Ishikawa (cell line): ENCODE results near the gene IFNA5.

Experiments
- CEBPB ChIP-seq: IDR thresholded peaks from 2 replicates; pipeline ENCODE4 v1.6.1; 2012
- CREB1 ChIP-seq: IDR thresholded peaks from 2 replicates; pipeline ENCODE4 v1.6.1; 2012; ENCODE audit warnings: low read depth
- EP300 ChIP-seq: IDR thresholded peaks from 2 replicates; pipeline ENCODE4 v1.6.1; 2012; ENCODE audit warnings: borderline replicate concordance
- FOXM1 ChIP-seq: IDR thresholded peaks from 2 replicates; pipeline ENCODE4 v1.6.1; 2012; ENCODE audit warnings: low read depth, borderline replicate concordance
- RAD21 ChIP-seq: IDR thresholded peaks from 2 replicates; pipeline ENCODE4 v1.6.1; 2012; ENCODE audit warnings: low read depth
- TAF1 ChIP-seq: IDR thresholded peaks from 2 replicates; pipeline ENCODE4 v1.6.1; 2012; ENCODE audit warnings: low read depth, mild to moderate bottlenecking
- YY1 ChIP-seq: IDR thresholded peaks from 2 replicates; pipeline ENCODE4 v1.6.1; 2012; ENCODE audit warnings: low read depth
- TF ChIP-seq, protein P1 (sequence below): IDR thresholded peaks from 2 replicates; pipeline ENCODE4 v1.6.1; 2012

GRCh38 chr9:21294904-21295538, 10.1 kb downstream of the IFNA5 start:
- TF ChIP-seq EP300 (no peak), YY1 (no peak), FOXM1 (no peak), TAF1 (no peak), CEBPB (no peak), RAD21 (no peak), CREB1 (no peak)
- TF ChIP-seq, protein P1, sequence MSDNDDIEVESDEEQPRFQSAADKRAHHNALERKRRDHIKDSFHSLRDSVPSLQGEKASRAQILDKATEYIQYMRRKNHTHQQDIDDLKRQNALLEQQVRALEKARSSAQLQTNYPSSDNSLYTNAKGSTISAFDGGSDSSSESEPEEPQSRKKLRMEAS = no peak
